A172 (cell line): Measurements from ENCODE around the gene CEACAM8. TPM values are rescaled to one million over a fixed set of nuclear protein-coding genes. Genes with fewer than 3 reads are reported as not detected.
"Not testable (repeated sequence)": the region's sequence is repeated elsewhere in the genome, so short reads cannot be mapped to it uniquely, and the experiment has no call there.

Source experiments
- DNase-seq: peaks from one replicate; pipeline ENCODE4 v3.0.0-alpha.2; 2015; ENCODE audit warnings: low spot score
- total RNA-seq: library from RNA; depleted of rRNA; stranded (reverse); fragments of >200 nt; shearing (Covaris generic); gene quantifications from 2 replicates; pipeline ENCODE4 v1.2.3, GENCODE V29; 2014

The CEACAM8 gene
- total RNA-seq, 1 experiment from 2014 or later = not detected

DNA sequence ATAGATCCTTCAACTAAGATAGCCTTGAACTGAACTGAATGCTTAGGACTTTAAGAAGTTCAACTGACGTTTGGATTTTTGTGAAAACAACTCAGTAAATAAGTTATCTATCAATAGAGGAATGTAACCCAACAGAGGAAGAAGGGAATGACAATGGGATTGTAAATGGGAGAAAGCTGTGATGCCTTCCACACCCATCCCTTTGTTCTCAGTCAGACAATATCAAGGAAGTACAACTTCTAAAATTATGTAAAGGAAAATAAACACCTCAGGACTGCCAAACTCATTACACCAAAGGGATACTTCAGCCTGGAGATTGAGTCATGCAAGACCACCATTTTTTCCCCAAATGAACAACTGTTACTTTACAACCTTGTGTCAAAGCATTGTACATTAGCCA is 21.1 kb downstream of the CEACAM8 start:
- no peak for DNase-seq

GRCh38 chr19:42571116-42571515 is 23.6 kb downstream of the CEACAM8 start:
- DNase-seq = no peak

- DNase-seq = no peak
These were observed 25.5 kb downstream of the CEACAM8 start for GRCh38 chr19:42569193-42569592.

DNA sequence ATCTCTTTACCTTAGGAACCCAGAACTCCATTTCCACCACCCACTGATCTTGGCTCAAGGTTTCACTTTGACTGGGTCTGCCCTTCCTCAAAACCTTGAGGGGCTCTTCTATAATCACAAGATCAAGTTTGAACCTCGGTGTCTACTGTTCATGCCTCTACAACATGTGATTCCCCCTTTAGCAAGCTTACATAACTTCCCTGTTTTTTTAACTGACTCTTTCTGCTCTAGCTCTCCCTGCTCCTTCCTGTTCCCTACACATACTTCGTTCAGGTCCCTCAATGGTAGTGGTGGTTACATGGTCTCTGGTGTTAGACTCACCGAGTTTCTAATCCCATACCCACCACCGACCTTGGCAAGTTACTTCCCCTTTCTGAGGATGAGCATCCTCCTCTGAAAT is 26.7 kb downstream of the CEACAM8 start:
- no peak for DNase-seq

GRCh38 chr19:42567567-42567966 is 27.2 kb downstream of the CEACAM8 start:
- DNase-seq = no peak

DNA sequence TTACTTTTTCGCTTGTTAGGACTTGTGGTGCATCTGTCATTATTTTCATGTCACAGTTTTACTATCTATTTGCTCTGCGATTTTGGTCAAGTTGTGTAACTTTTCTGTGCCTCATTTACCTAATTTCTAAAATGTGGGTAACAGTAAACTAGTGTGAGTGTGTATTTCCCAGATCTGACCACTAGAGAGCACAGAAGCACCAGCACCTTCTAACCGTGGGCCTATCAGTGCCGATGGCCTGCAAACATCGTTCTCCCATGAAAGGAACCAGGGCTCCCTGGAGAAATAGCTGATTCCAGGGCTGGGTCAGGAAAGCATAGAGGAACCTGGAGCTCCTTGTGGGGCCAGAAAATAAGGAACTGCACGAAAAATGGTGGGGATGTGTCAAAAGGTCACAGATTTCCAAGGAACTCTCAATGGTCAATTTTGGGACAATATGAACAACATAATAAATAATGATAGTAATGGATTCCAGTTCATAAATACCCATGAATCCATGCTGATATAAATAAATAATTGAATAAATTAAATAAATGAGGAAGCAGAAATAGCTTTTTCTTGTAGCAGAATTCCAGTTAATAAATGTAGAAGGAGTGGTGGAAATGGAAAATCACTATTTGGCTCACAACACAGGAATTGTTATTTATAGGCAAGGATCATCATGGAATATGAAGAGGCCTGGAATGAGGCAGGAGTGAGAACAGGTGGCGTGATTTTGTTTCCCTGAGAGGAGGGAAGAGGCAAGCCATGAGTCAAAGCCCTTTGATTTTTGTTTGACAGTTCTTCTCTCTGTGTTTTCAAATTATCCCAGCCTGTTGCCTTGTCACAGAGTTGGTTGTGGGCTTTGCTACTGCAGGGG is 31.1 kb downstream of the CEACAM8 start:
- DNase-seq = peak; percentile 61

- DNase-seq = no peak
These were observed 33.2 kb downstream of the CEACAM8 start for GRCh38 chr19:42561512-42561911.

- no peak for DNase-seq
These were observed 34.0 kb downstream of the CEACAM8 start for GRCh38 chr19:42560731-42561130.

- no peak for DNase-seq
These were observed 36.1 kb downstream of the CEACAM8 start for GRCh38 chr19:42558450-42559150.

DNA sequence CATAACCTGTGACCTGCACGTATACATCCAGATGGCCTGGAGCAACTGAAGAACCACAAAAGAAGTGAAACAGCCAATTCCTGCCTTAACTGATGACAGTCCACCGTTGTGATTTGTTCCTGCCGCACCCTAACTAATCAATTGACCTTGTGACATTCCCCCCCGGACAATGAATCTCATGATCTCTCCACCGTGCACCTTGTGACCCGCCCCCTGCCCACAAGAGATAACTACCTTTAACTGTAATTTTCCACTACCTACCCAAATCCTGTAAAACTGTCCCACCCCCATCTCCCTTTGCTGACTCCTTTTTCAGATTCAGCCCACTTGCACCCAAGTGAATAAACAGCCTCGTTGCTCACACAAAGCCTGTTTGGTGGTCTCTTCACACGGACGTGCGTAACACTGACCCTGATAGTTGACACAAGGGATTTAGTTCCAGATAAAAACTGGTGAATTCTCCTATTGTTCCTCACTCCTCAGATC is 37.3 kb downstream of the CEACAM8 start:
- not testable (repeated sequence) for DNase-seq

DNA sequence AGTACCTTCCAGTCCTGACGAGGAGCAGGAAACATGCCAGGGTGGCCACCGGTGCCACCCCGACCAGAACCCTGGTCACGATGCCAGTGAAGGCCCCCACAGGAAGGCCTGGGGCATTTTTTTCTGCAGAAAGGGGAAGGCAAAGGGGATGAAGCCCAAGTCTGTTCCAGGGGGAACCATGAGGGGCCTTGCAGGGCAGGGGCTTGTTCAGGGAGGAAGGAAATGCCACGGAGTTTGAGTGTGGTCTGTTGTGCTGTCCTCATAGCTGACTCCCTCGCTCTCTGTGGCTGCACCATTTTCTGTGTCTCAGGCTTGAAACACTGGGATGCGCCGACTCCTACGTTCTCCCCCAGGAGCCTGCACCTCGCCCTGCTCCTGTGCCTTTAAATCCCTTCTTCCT is 38.9 kb downstream of the CEACAM8 start:
- DNase-seq = no peak

- no peak for DNase-seq
These were observed 39.4 kb downstream of the CEACAM8 start for GRCh38 chr19:42555317-42555716.

DNA sequence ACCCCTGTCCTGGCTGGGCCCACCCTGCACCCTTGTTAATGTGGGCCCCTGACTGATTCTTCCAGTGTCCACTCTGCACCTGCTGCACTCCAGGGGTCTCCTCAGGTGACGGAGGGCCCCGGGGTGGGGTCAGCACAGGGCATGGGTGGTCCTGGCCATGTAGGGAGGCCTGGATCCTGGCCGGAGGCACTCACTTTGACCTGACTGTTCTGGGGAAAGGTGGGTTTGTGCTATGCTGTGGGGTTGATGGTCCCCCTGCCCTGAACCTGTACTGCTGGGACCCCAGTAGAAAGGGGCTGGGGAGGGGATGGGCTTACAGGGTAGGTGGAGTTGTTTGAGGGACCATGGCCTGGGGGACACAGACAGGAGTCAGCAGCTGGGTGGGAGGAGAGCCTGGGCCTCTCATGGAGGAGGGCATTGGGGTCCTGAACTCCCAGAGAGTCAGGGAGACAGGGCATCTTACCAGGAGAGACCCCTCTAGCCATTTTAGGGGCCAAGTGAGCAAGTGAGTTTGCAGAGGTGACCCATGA is 40.6 kb downstream of the CEACAM8 start:
- no peak for DNase-seq

DNA sequence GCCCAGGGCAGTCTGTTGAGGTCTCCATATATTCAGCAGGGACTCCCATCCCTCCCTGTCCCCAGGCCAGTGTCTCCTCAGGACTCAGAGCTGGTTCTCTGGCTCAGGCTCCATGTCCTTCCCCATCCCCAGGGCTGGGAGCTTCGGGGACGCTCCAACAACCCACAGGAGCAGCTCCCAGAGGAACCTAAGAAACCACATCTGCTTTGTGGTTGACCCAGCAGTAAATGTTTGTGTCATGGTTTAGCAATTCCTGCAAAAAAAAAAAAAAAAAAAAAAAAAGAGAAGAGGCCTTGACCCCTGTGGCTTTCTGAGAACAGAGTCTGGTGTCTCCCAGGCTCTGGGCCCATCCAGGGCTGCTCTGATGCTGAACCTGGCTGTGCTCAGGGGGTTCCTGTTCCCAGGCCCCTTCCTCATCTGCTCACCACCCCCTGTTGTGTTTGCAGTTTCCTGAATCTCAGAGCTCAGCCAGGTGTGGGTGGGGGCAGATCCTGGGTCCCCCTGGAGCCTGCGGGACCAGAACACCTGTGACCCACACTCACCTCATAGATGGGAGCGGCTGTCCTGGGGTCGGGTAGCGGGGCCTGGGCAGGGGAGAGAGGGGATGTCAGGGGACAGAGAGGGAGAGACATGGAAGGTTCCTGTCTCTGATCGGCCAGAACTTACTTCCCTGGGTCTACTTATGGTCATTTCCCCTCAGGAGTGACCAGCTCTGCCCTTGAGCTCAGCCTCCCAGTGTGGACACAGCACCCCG is 41.3 kb downstream of the CEACAM8 start:
- DNase-seq = peak; percentile 81

DNA sequence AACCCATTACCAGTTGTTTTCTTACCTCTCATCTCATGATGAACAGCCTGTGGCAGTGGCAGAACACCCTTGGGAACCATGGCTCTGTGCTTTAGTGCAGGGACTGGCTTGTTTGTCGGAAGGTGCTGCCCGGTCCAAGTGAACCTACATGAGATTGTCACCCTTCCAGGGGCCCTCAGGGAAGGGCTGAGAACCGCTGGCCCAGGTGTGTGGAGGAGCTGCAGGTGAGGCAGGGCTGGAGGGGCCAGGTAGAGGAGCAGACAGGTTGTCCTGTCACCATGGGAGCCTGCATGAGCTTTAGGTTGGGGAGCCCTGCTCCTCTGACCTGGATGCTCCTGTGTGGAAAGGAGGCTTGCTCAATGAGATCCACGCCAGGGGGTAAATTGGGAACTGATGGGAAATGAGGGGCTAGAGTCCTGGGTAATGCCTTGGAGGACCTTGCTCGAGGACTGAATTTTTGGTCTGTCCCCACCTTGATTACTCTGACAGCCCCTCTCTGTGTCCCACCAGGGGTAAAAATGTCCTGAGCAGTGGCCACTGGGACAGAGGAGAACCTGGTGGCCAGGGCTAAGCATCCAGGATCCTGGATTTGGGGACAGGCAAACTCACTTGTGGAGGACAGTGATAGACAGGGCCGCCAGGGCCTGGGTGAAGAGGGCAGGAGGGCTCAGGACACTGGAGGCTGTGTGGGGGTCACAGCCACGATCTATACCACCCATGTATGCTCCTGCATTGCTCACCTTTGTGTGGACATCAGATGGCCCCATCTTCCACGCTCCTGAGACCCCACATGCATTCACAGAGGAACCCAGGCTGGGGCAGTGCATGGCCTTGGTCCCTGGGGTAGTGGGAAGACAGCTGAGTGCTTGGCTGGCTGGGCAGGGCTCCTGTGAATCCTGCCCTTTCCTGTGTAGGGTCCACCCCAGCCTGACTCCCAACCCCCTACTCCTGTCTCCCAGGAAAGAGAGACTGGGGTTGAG is 42.3 kb downstream of the CEACAM8 start:
- no peak for DNase-seq

- not testable (repeated sequence) for DNase-seq
These were observed 44.2 kb downstream of the CEACAM8 start for GRCh38 chr19:42550521-42550920.

DNA sequence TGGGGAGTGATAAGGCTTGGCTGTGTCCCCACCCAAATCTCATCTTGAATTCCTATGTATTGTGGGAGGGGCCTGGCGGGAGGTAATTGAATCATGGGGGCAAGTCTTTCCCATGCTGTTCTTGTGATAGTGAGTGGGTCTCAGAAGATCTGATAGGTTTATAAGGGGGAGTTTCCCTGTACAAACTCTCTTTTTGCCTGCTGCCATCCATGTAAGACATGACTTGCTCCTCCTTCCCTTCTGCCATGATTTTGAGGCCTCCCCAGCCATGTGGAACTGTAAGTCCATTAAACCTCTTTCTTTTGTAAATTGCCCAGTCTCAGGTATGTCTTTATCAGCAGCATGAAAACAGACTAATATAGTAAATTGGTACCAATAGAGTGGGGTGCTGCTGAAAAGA is 45.7 kb downstream of the CEACAM8 start:
- DNase-seq = not testable (repeated sequence)

DNA sequence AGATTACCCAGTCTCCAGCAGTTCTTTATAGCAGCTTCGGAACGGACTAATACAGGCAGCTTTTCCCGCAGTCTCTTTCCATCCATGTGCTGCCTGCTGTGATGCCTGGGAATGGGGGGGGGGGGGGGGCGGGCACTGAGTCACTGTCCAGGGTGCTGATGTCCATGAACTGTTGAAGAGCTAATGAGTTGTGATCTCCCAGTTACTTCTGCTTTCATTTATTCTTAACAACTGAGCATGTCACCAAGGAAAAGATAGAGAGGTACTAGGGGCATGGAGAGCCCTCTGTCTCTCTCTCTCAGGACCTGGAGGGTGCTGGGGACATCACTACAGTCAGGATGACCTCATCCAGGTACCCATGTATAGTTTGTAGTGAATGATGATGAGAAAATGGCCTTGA is 46.2 kb downstream of the CEACAM8 start:
- no peak for DNase-seq

- DNase-seq = no peak
These were observed 46.8 kb downstream of the CEACAM8 start for GRCh38 chr19:42547929-42548328.

- DNase-seq = no peak
These were observed 47.8 kb downstream of the CEACAM8 start for GRCh38 chr19:42546831-42547500.
